22Rv1 (cell line): Measurements from ENCODE around the gene CFAP221.

ENCODE experiments used
- ZFX ChIP-seq: fragments of 450-650 bp; IDR thresholded peaks from 2 replicates; pipeline ENCODE4 v1.6.1; 2017; ENCODE audit warnings: antibody characterized with exemption, borderline replicate concordance
- TF ChIP-seq, protein P1 (sequence below): fragments of 450-650 bp; IDR thresholded peaks from 2 replicates; pipeline ENCODE4 v1.5.1; 2017; ENCODE audit warnings: mild to moderate bottlenecking

- TF ChIP-seq, protein P1, sequence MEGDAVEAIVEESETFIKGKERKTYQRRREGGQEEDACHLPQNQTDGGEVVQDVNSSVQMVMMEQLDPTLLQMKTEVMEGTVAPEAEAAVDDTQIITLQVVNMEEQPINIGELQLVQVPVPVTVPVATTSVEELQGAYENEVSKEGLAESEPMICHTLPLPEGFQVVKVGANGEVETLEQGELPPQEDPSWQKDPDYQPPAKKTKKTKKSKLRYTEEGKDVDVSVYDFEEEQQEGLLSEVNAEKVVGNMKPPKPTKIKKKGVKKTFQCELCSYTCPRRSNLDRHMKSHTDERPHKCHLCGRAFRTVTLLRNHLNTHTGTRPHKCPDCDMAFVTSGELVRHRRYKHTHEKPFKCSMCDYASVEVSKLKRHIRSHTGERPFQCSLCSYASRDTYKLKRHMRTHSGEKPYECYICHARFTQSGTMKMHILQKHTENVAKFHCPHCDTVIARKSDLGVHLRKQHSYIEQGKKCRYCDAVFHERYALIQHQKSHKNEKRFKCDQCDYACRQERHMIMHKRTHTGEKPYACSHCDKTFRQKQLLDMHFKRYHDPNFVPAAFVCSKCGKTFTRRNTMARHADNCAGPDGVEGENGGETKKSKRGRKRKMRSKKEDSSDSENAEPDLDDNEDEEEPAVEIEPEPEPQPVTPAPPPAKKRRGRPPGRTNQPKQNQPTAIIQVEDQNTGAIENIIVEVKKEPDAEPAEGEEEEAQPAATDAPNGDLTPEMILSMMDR: no peak
- TF ChIP-seq ZFX: no peak
These were observed 41.8 kb downstream of the CFAP221 start for GRCh38 chr2:119586085-119586484.
